IPS-NIHi7 (cell line): ENCODE data around the gene SUV39H1.

ENCODE experiments used
- DNase-seq: peaks from one replicate; pipeline ENCODE4 v3.0.0; 2012; ENCODE audit warnings: mixed read lengths; ENCODE audit errors: extremely low spot score

SUV39H1 gene

GRCh38 chrX:48713847-48714246, 17.3 kb downstream of the SUV39H1 start:
- DNase-seq = no peak

- DNase-seq = no peak
These were observed 18.0 kb downstream of the SUV39H1 start for GRCh38 chrX:48714573-48714972.

GRCh38 chrX:48715072-48715471, 18.5 kb downstream of the SUV39H1 start:
- no peak for DNase-seq

GRCh38 chrX:48715876-48716502, 19.5 kb downstream of the SUV39H1 start:
- DNase-seq = no peak

GRCh38 chrX:48719958-48720357, 23.4 kb downstream of the SUV39H1 start:
- no peak for DNase-seq

GRCh38 chrX:48720577-48721250, 24.2 kb downstream of the SUV39H1 start:
- DNase-seq = no peak

GRCh38 chrX:48721916-48722315, 25.4 kb downstream of the SUV39H1 start:
- DNase-seq = no peak

GRCh38 chrX:48726596-48726995, 30.1 kb downstream of the SUV39H1 start:
- DNase-seq = no peak

GRCh38 chrX:48728653-48729052, 32.1 kb downstream of the SUV39H1 start:
- DNase-seq = no peak

GRCh38 chrX:48736303-48736702, 39.8 kb downstream of the SUV39H1 start:
- DNase-seq = no peak

GRCh38 chrX:48736878-48737212, 40.3 kb downstream of the SUV39H1 start:
- DNase-seq = no peak

GRCh38 chrX:48737213-48737938, 40.8 kb downstream of the SUV39H1 start:
- peak; percentile 94 for DNase-seq

GRCh38 chrX:48737940-48738339, 41.4 kb downstream of the SUV39H1 start:
- DNase-seq = no peak

GRCh38 chrX:48741834-48742233, 45.3 kb downstream of the SUV39H1 start:
- DNase-seq = no peak

GRCh38 chrX:48745222-48745621, 48.7 kb downstream of the SUV39H1 start:
- no peak for DNase-seq

- DNase-seq = no peak
These were observed 51.0 kb downstream of the SUV39H1 start for GRCh38 chrX:48747415-48748016.

GRCh38 chrX:48749182-48749581, 52.6 kb downstream of the SUV39H1 start:
- DNase-seq = no peak

GRCh38 chrX:48751343-48751742, 54.8 kb downstream of the SUV39H1 start:
- DNase-seq = no peak

GRCh38 chrX:48752498-48752897, 56.0 kb downstream of the SUV39H1 start:
- no peak for DNase-seq

- no peak for DNase-seq
These were observed 57.2 kb downstream of the SUV39H1 start for GRCh38 chrX:48753708-48754228.

- DNase-seq = no peak
These were observed 57.7 kb downstream of the SUV39H1 start for GRCh38 chrX:48754238-48754637.
